Fibroblast of lung (primary cell): ENCODE measurements around the gene UBE3D. TPM values are rescaled to one million over a fixed set of nuclear protein-coding genes. Genes with fewer than 3 reads are reported as not detected.

ENCODE experiments used
- DNase-seq, 2 donors: peaks; one replicate each; pipeline versions ENCODE4 v3.0.0 to v3.0.0-alpha.2; 2010; ENCODE audit warnings: low read depth in 2 of 2
- H2AFZ ChIP-seq: 2 replicates; pipeline ENCODE4 v1.5.1; 2012; ENCODE audit warnings: low read length, control low read depth, inconsistent platforms
- H3K27ac ChIP-seq: 2 replicates; pipeline ENCODE4 v1.5.1; 2011; ENCODE audit warnings: low read length, control low read depth; ENCODE audit not compliant: insufficient read depth
- H3K27me3 ChIP-seq: 2 replicates; pipeline ENCODE4 v1.5.1; 2011; ENCODE audit warnings: mild to moderate bottlenecking, low read length; ENCODE audit not compliant: control insufficient read depth, insufficient read depth
- H3K36me3 ChIP-seq: 2 replicates; pipeline ENCODE4 v1.5.1; 2011; ENCODE audit warnings: low read length; ENCODE audit not compliant: control insufficient read depth, insufficient read depth
- H3K4me1 ChIP-seq: 2 replicates; pipeline ENCODE4 v1.5.1; 2011; ENCODE audit warnings: low read length; ENCODE audit not compliant: control insufficient read depth, insufficient read depth; ENCODE audit errors: extremely low read depth
- H3K4me2 ChIP-seq: 2 replicates; pipeline ENCODE4 v1.5.1; 2011; ENCODE audit warnings: low read length, control low read depth; ENCODE audit not compliant: insufficient read depth; ENCODE audit errors: extremely low read depth
- H3K4me3 ChIP-seq, 4 experiments: fragments of 200-600 bp in 1 of 4; sonication (generic) in 1 of 4; replicated peaks in 1 of 4; 2 replicates each; pipeline ENCODE4 v1.5.1; 2011 to 2016; ENCODE audit warnings: low read length in 4 of 4, low read depth in 3 of 4, mild to moderate bottlenecking in 3 of 4, control low read depth in 2 of 4, inconsistent platforms in 1 of 4, mixed read lengths in 1 of 4; ENCODE audit not compliant: insufficient read depth in 1 of 4; ENCODE audit errors: control extremely low read depth in 1 of 4
- H3K79me2 ChIP-seq: 2 replicates; pipeline ENCODE4 v1.5.1; 2012; ENCODE audit warnings: mild to moderate bottlenecking, low read length, inconsistent platforms; ENCODE audit not compliant: control insufficient read depth, insufficient read depth
- H3K9ac ChIP-seq: 2 replicates; pipeline ENCODE4 v1.5.1; 2011; ENCODE audit warnings: mild to moderate bottlenecking, low read length, control low read depth; ENCODE audit not compliant: insufficient read depth
- H3K9me3 ChIP-seq: 2 replicates; pipeline ENCODE4 v1.5.1; 2012; ENCODE audit warnings: low read depth, low read length; ENCODE audit not compliant: control insufficient read depth, insufficient read depth
- H4K20me1 ChIP-seq: 2 replicates; pipeline ENCODE4 v1.5.1; 2011; ENCODE audit warnings: low read length; ENCODE audit not compliant: control insufficient read depth, insufficient read depth; ENCODE audit errors: extremely low read depth
- CTCF ChIP-seq, 2 donors: IDR thresholded peaks in 1 of 2; conservative IDR thresholded peaks in 1 of 2; 1 replicate in 1 of 2; 2 replicates in 1 of 2; pipeline ENCODE4 v1.5.1; 2011 to 2012; ENCODE audit warnings: low read length in 2 of 2, control low read depth in 1 of 2, inconsistent platforms in 1 of 2, low read depth in 1 of 2, mild to moderate bottlenecking in 1 of 2
- EZH2 ChIP-seq: IDR thresholded peaks from 2 replicates; pipeline ENCODE4 v1.5.1; 2012; ENCODE audit warnings: low read length, control low read depth, mild to moderate bottlenecking; ENCODE audit errors: missing control alignments
- polyA plus RNA-seq, 2 donors: library from polyadenylated mRNA; depleted of rRNA in 1 of 2; stranded (reverse) in 1 of 2; unstranded in 1 of 2; fragments of >200 nt; gene quantifications; 2 replicates each; pipeline ENCODE4 v1.2.1, GENCODE V29; 2011 to 2012; ENCODE audit warnings: missing spikeins in 1 of 2
- total RNA-seq: library from RNA; depleted of rRNA; stranded (reverse); fragments of >200 nt; gene quantifications from 2 replicates; pipeline ENCODE4 v1.2.1, GENCODE V29; 2014

Gene UBE3D
- total and polyA plus RNA-seq, 2 donors (not counting 1 experiment from before 2014, with no cell fraction given): 2.8 to 5.6 TPM

DNA sequence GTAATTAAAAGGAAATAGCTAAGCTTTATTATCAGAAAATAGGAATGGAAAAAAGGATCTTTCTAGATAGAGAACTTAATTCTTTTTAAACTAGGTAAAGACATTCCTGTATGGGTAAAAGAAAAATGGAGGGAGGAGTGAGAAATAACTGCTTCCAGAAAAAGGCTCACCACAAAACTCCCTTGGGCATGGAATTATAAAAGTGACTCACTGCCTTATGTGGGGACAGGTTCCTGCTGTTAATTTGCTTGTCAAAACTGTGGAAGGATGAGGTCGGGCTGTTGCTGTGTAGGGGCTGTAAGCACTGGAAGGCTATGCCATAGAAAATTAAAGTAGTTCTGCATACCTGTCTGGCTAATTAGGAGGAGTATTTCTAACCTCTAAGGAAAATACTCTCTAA is 158.7 kb downstream of the UBE3D start:
- Histone ChIP-seq H3K4me1 (peaks cover 2% of the 10 kb centered on the region), H3K36me3 (no peaks in the 10 kb centered on the region), H4K20me1 (no peaks in the 10 kb centered on the region), H3K4me3 (no peak overlapping the region), H3K27me3 (no peaks in the 10 kb centered on the region), H2AFZ (no peak overlapping the region), H3K9ac (no peak overlapping the region), H3K4me2 (peak overlapping the region; percentile 27), H3K9me3 (no peaks in the 10 kb centered on the region), H3K79me2 (no peaks in the 10 kb centered on the region), H3K27ac (no peak overlapping the region)
- DNase-seq: peak; percentile 78 to 85
- TF ChIP-seq EZH2: no peak
- TF ChIP-seq CTCF (conservative IDR thresholded peaks at IDR 0.05 in 1 of 2, IDR thresholded peaks at IDR 0.05 in 1 of 2; ENCODE audit: low read depth in 1 of 2, low read length in 2 of 2): no peak

GRCh38 chr6:82906489-82906888 is 159.2 kb downstream of the UBE3D start:
- Histone ChIP-seq H3K4me1 (peaks cover 2% of the 10 kb centered on the region), H3K27ac (no peak overlapping the region), H3K4me3 (no peak overlapping the region), H3K36me3 (no peaks in the 10 kb centered on the region), H3K9me3 (no peaks in the 10 kb centered on the region), H3K79me2 (no peaks in the 10 kb centered on the region), H2AFZ (peak overlapping the region; percentile 30), H3K9ac (no peak overlapping the region), H3K27me3 (no peaks in the 10 kb centered on the region), H4K20me1 (no peaks in the 10 kb centered on the region), H3K4me2 (peak overlapping the region; percentile 27)
- TF ChIP-seq CTCF (conservative IDR thresholded peaks at IDR 0.05 in 1 of 2, IDR thresholded peaks at IDR 0.05 in 1 of 2; ENCODE audit: low read depth in 1 of 2, low read length in 2 of 2) (no peak), EZH2 (no peak)
- DNase-seq: peak; percentile 46 to 71

DNA sequence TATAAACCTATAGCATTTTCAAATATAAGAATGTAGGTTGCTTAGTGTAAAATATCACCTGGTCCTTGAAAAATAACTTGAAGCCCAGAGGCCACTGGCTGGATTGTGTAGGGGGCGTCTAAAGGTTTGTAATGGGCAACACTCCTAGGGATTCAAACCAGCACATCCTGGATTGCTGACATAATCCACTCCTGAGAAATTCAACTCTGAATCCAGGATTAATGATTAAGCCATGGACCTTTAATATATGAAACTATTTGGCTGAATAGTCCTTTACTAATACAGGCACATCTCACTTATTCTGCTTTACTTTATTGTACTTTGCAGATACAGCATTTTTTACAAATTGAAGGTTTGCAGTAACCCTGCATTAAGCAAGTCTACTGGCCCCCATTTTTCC is 160.8 kb downstream of the UBE3D start:
- no peaks in the 10 kb centered on the region for H3K36me3 ChIP-seq
- peaks cover 2% of the 10 kb centered on the region for H3K4me1 ChIP-seq
- no peaks in the 10 kb centered on the region for H3K9me3 ChIP-seq
- no peak overlapping the region for H3K27ac ChIP-seq
- H4K20me1 ChIP-seq: no peaks in the 10 kb centered on the region
- no peak overlapping the region for H3K4me3 ChIP-seq
- no peaks in the 10 kb centered on the region for H3K27me3 ChIP-seq
- H2AFZ ChIP-seq: no peak overlapping the region
- no peak for DNase-seq
- no peak for TF ChIP-seq CTCF (conservative IDR thresholded peaks at IDR 0.05 in 1 of 2, IDR thresholded peaks at IDR 0.05 in 1 of 2; ENCODE audit: low read depth in 1 of 2, low read length in 2 of 2)
- TF ChIP-seq EZH2: no peak
- H3K79me2 ChIP-seq: no peaks in the 10 kb centered on the region
- H3K4me2 ChIP-seq: no peak overlapping the region
- no peak overlapping the region for H3K9ac ChIP-seq
